HG03175 (cell line): ENCODE measurements around the gene OPCML.
"Not testable (repeated sequence)": the region's sequence is repeated elsewhere in the genome, so short reads cannot be mapped to it uniquely, and the experiment has no call there.

Experiments
- ATAC-seq: cut with Tn5 transposase; IDR thresholded peaks from one replicate; pipeline ENCODE4 v1.9.1; 2021; ENCODE audit warnings: mild to moderate bottlenecking, moderate library complexity; ENCODE audit not compliant: unreplicated experiment

OPCML gene

GRCh38 chr11:132421555-132421954 is 1110.7 kb downstream of the OPCML start:
- no peak for ATAC-seq

- ATAC-seq: no peak
These were observed 1117.8 kb downstream of the OPCML start for GRCh38 chr11:132414451-132414850.

GRCh38 chr11:132410383-132410782 is 1121.9 kb downstream of the OPCML start:
- ATAC-seq: no peak

DNA sequence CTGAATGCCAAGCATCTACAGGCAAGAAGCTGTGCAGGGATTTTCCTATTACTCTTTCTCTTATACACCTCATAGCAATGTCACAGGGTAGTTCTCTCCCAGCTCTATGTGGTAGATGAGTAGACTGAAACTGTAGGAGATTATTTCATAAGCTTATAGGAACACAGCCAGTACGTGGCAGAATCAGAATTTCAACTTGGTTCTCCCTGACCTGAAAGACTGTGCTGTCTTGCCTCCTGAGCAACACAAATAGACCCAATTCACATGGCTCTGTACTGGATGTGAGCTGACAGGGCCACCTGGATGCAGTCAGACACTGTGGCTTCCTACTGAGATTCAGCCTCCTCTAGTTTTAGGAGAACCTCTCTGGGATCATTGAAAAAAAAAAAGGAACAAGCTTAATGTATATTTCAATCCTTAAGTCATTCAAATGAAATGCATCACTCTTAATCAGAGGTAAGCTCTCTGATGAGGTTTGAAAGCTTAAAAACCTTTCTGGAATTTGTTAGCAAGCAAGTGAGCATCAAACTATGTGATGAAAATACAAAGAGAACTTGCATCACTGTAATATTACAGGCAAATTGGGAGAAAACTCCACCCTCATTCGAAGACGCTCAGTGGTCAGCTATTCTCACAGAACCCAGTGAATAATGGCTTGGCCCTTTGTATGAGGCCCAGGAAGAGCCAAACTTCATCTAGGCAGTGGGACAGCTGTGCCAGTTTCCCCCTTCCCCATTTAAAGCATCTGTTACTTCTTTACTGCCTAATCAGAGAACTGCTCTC is 1122.5 kb downstream of the OPCML start:
- ATAC-seq: no peak

GRCh38 chr11:132408877-132409276 is 1123.4 kb downstream of the OPCML start:
- ATAC-seq: peak; percentile 76

DNA sequence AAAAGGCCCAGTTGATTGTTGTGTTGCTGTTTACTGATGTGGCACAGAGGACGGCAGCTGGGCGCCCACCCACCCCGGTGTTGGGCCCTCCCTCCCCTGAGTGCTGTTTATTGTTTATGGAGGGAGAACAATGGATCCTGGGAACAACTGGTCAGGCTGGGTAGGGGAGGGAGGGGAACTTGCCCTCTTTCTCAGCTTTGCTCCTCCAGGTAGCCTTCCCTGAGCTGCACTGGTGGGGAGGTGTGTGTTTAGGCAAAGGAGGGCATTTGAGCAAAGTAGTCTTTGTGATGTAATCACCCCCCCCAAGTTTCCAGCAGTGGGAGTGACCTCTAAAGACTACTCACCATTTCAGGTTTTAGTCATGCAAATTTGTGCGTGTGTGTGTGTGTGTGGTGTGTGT is 1126.6 kb downstream of the OPCML start:
- ATAC-seq: no peak

DNA sequence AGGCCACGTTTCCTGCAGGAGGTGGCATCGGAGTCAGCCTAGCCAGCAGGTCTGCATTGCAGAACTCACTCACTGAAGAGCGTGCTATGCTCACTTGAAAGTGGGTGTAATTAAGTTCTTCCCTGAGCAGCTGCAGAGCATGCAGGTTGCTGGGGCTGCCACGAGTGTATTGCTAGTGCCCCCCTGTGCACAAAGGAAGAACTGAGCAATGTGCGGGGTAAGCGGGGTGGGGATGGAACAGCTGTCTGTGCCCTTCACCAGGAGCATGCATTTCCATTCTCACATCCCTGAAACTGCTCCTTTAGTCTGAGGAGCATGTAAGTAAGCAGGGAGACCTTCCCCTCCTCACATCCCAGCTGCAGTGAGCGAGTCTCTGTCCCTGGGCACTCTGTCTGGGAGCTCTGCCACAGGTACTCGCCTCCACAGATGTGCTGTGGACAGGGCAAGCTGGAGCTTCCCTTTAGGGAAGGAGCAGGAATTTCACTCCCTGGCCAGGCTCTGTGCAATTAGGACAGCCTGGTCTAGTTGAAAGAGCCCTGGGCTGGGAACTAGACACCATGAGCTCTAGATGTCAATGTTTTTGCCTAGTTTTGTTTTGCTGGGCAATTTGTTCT is 1130.1 kb downstream of the OPCML start:
- peak; percentile 87 for ATAC-seq

- ATAC-seq: no peak
These were observed 1136.0 kb downstream of the OPCML start for GRCh38 chr11:132396318-132396717.

DNA sequence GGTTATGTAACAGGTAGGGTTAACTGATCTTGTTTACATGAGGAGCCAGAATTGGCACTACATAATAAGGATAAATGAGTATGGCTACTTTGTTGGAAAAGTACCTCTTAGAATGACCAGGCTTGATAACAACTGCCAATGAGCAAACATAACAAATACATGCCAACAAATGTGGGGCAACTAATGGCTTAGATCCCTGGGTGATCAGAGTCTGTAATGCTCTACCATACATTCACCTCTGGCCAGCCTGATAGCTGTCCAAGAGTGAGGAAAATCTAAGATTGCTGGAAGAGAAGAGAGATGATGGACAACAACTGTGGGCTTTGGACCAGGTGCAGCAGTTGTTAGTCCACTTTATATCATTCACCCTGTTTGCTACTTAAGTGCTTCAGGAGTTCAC is 1136.9 kb downstream of the OPCML start:
- ATAC-seq: no peak

DNA sequence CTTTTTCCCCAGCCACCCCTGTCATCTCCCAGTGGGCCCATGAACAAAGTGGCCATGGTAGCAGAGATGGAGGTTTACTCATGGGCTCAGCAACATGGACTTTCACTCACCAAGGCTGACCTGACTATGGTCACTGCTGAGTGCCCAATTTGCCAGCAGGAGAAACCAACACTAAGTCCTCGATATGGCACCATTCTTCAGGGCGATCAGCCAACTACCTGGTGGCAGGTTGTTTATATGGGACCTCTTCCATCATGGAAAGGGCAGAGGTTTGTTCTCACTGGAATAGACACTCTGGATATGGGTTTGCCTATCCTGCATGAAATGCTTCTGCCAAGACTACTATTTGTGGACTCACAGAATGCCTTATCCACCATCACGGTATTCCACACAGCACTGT is 1152.8 kb downstream of the OPCML start:
- ATAC-seq: no peak

DNA sequence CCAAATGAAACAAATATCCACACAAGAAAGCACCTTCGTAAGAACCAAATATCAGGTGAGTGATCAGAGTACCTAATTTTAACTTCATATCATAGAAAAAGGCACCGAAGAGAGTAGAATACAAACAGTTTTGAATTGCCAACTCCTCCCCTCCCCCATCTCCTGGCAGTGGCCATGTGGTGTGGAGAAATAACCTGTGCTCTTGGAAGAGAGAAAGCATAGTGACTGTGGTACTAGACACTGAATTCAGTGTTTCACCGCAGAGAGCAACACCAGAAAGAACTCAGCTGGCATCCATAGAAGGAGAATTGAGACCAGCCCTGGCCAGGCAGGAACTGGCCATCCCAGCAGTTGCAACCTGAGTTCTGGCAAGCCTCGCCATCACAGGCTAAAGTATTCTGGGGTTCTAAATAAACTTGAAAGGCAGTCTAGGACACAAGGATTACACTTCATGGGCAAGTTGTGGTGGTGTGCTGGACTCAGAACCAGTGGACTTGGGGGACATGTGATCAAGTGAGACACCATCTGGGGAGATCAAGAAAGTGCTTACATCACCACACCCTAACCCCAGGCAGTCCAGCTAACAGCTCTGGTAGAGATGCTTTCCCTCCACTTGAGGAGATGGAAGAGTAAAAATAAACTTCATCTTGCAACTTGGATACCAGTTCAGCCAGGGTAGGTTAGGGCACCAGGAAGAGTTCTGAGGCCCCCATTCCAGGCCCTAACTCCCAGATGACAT is 1158.7 kb downstream of the OPCML start:
- ATAC-seq: no peak

DNA sequence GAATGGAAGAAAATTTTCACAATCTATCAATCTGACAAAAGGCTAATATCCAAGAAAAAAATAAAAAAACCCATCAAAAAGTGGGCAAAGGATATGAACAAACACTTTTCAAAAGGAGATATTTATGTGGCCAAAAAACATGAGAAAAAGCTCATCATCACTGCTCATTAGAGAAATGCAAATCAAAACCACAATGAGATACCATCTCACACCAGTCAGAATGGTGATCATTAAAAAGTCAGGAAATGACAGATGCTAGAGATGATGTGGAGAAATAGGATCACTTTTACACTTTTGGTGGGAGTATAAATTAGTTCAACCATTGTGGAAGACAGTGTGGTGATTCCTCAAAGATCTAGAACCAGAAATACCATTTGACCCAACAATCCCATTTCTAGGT is 1162.2 kb downstream of the OPCML start:
- not testable (repeated sequence) for ATAC-seq

- no peak for ATAC-seq
These were observed 1165.0 kb downstream of the OPCML start for GRCh38 chr11:132367293-132367692.

GRCh38 chr11:132365650-132366049 is 1166.7 kb downstream of the OPCML start:
- no peak for ATAC-seq
